ENCODE results near the gene RAB24.

DNA sequence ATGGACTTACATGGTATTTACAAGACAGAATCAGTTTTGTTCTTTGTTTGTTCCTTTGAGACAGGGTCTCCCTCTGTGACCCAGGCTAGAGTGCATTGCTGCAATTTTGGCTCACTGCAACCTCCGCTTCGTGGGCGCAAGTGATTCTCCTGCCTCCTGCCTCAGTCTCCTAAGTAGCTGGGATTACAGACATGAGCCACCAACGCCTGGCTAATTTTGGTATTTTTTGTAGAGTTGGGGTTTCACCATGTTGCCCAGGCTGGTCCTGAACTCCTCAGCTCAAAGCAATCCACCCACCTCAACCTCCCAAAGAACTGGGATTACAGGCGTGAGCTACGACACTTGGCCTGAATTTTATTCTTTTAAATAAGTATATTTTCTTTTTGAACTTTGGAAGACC is 27.6 kb downstream of the RAB24 start:
- TF ChIP-seq POLR2A (IDR thresholded peaks at IDR 0.05; ENCODE audit: low read depth, low read length), result no peak
- TF ChIP-seq POLR2AphosphoS5 (IDR thresholded peaks at IDR 0.05; ENCODE audit: low read depth, low read length), result no peak

All from GM12892 (cell line).